ENCODE measurements around the gene SLC1A4.

SLC1A4 gene

GRCh38 chr2:65040400-65041261 lies 51.4 kb downstream of the SLC1A4 start:
- H3K4me3 ChIP-seq (ENCODE audit: low read length), result no peak overlapping the region
- DNase-seq (ENCODE audit: low read depth, low spot score), result peak; percentile 81

GRCh38 chr2:65043001-65043400 lies 53.8 kb downstream of the SLC1A4 start:
- H3K4me3 ChIP-seq (ENCODE audit: low read length), result no peak overlapping the region

DNA sequence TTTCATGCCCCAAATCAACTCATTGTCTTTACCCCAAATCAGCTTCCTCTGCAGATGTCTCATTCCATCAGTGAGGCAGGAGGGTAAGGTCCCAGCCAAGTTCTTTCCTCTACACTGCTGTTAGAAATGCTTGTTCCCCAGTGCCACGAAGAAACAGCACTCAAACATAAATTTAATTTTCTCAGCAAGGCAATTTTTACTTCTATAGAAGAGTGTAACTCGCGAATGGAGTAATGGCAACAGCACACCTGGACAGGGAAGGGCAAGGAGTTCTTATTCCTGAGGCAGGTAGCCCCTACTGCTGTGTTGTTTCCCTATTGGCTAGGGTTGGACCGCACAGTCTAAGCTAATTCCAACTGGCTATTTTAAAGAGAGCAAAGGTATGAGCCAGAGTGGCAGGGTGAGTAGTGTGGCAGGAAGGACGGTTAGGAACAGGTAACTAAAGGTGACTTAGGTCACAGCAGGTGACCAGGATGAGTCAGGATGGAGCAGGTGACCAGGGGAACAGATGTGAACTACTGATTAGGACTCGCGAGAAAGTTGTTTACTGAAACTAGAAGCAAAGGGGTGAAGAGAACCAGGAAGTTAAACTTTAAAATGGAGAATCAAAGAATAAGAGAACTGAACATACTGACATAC lies 55.0 kb downstream of the SLC1A4 start:
- H3K4me3 ChIP-seq (ENCODE audit: low read length), result no peak overlapping the region
- DNase-seq (ENCODE audit: low read depth, low spot score), result no peak

More at GRCh38 chr2:65043001-65043400, 53.8 kb downstream of the SLC1A4 start:
- DNase-seq (ENCODE audit: low read depth, low spot score), result no peak

GRCh38 chr2:65045651-65046050 lies 56.5 kb downstream of the SLC1A4 start:
- no peak for DNase-seq (ENCODE audit: low read depth, low spot score)
- H3K4me3 ChIP-seq (ENCODE audit: low read length), result no peak overlapping the region

DNA sequence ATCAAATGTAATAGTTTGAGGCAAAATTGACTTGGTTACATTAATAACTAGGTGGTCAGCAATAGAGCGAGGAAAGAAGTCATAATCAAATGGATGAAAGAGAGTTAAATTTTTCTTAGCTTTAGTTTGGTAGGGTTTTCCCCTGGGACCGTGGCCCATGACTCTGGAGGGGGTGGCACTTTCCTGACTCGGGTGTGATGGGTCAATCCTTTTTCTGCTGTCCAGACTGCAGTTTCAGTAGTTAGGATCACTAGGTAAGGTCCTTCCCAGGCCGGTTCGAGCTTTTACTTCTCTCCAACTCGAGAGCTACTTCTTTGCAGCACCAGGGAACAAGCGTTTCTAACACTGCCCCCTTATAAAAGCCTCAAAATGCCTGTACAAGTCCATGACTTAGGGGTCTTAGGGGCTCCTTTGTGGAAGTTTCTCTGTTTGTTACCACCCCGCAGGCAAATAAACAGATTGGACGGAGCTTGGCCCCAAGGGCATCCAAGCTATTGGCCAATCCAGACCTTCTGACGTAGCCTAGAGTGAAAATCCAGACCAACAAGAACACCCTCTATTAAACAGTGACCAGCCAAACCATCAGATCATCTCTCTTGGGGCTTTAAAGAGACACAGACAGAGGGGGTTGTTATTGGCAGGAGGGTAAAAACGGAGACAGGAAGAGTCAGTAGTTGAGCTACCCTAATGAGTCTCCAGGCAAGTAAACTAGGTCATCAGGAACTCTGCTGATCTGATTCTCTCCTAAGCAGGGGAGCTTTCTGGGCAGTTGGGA lies 57.6 kb downstream of the SLC1A4 start:
- no peak for DNase-seq (ENCODE audit: low read depth, low spot score)
- H3K4me3 ChIP-seq (ENCODE audit: low read length), result no peak overlapping the region

- no peak overlapping the region for H3K4me3 ChIP-seq (ENCODE audit: low read length)
- DNase-seq (ENCODE audit: low read depth, low spot score), result no peak
Observed at GRCh38 chr2:65049010-65049639, 59.9 kb downstream of the SLC1A4 start.

GRCh38 chr2:65050931-65051330 lies 61.7 kb downstream of the SLC1A4 start:
- H3K4me3 ChIP-seq (ENCODE audit: low read length), result no peak overlapping the region
- no peak for DNase-seq (ENCODE audit: low read depth, low spot score)

DNA sequence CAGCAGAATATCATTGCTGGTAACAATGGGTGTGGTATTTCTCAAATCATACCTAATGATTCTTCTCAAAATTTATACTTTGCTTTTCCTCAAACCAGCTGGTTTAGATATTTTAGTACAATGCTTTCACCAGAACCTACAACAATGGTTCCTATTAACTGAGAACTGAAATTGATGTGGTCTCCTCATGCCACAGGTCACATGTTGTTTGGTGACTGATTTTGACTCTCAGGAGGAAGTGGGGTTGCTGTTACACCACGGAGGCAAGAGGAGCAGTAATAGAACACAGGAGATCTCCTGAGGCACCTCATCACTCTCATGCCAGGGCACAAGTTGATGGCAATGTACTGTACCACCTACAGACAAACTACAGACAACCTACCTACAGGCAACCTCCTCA lies 64.0 kb downstream of the SLC1A4 start:
- H3K4me3 ChIP-seq (ENCODE audit: low read length), result no peak overlapping the region
- DNase-seq (ENCODE audit: low read depth, low spot score), result peak; percentile 77

DNA sequence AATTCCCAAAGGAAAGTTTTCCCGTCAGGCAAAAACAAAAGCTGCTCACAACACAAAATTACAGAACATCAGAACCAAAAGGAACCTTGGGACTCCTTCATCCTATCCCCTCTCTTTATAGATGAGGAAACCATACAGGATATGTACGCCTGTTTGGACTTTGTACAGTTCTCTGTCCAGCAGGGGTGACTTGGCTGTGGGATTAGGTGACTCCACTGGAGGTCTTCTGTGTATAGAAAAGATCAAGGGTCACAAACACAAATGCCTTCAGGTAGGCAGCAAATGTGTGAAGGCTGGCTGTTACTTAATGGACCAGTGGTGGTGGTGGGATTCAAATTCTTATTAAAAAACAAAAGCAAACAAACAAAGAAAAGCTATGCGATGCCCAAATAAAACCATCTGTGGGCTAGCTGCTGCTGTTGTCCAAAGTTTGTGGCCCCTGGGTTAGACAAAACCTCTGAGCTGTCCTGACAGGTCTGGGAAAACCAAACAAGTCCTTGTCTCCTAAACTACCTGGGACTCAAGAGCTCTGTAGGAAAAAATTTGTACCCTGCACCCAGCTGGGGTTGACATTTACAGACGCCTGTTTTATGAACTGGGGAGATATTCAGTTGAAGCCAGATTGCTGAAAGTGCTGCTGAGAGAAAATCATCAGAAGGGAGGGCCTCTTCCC lies 65.7 kb downstream of the SLC1A4 start:
- no peak for DNase-seq (ENCODE audit: low read depth, low spot score)
- H3K4me3 ChIP-seq (ENCODE audit: low read length), result peak overlapping the region; percentile 71

- DNase-seq (ENCODE audit: low read depth, low spot score), result no peak
- H3K4me3 ChIP-seq (ENCODE audit: low read length), result peak overlapping the region; percentile 71
Observed at GRCh38 chr2:65055422-65056214, 66.4 kb downstream of the SLC1A4 start.

DNA sequence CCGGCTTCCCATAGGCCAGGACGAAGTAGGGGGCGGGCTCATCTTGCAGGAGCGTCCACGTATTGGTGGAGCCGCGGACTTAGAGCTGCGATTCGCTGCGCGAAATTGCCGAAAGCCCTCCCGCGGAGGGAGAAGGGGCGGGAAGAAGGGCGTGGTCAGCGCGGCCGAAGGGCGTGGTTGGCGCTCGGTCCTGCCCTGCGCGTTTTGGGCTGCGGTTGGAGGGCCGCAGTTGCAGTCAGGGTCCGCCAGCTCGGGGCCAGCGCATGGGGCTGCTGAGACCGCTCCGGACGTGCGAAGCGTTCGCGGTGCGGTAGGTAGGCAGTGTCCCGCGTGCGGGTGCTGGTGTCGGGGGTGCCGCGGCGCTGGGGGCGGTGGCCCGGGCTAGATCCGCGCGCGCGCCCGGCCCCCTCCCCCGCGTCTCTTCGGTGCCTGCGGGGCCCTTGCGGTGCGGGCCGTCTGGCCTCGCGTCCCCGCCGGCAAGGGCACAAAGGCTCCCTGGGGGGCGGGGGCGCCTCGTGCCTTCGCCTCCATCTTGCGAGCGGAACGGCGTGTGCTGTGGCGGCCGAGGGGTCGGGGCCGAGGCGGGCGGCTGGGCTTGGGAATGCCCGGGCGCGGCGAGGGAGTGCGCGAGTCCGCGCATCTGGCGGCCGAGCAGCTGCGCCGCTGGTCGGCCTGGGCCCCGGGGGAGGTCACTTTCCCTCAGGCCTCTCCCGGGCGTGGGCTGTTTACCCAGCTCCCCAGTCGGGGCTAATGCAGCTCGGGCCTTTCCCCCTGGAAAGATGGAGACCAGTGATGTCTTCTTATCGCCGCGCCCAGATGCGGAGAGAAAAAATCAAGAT lies 67.2 kb downstream of the SLC1A4 start, which contains the start of gene CEP68:
Gene CEP68 (plus strand): TSS at position 202 of the 839 bp plus-strand sequence. CDS start 13,029 bp downstream, outside the sequence.
- peak; percentile 96 for DNase-seq (ENCODE audit: low read depth, low spot score)
- peak within 1 kb of the TSS; percentile 71 for H3K4me3 ChIP-seq (ENCODE audit: low read length)

GRCh38 chr2:65057054-65057375 lies 67.8 kb downstream of the SLC1A4 start:
- DNase-seq (ENCODE audit: low read depth, low spot score), result no peak
- peak overlapping the region; percentile 71 for H3K4me3 ChIP-seq (ENCODE audit: low read length)

GRCh38 chr2:65057391-65058052 lies 68.3 kb downstream of the SLC1A4 start:
- DNase-seq (ENCODE audit: low read depth, low spot score), result peak; percentile 93
- H3K4me3 ChIP-seq (ENCODE audit: low read length), result peak overlapping the region; percentile 71

DNA sequence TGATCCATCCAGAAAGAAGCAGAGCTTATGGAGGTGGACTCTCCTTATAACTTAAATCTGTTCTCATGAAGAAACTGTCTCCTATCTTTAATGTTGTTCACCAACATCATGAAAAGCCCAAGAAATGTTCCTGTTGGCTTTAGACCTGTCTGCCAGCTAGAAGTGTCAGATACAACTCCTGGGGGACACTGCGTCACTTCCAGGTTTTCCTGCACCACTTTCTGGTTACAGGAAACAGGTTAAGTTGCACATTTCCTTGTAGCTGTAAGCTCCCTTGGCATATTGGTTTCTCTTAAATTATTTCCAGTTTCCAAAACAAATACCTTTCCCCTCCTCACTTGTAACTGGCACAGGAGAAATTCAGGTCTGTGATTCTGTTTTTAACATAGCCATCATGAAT lies 69.9 kb downstream of the SLC1A4 start:
- DNase-seq (ENCODE audit: low read depth, low spot score), result no peak
- no peak overlapping the region for H3K4me3 ChIP-seq (ENCODE audit: low read length)

- H3K4me3 ChIP-seq (ENCODE audit: low read length), result no peak overlapping the region
- no peak for DNase-seq (ENCODE audit: low read depth, low spot score)
Observed at GRCh38 chr2:65061146-65061909, 72.1 kb downstream of the SLC1A4 start.

GRCh38 chr2:65061910-65062339 lies 72.7 kb downstream of the SLC1A4 start:
- no peak overlapping the region for H3K4me3 ChIP-seq (ENCODE audit: low read length)
- DNase-seq (ENCODE audit: low read depth, low spot score), result no peak
